Hepatocyte (in vitro differentiated cells): ENCODE data around the gene BIRC2.

ENCODE experiments used
- EZH2 ChIP-seq: fragments of 200-600 bp; sonication (generic); IDR thresholded peaks from 2 replicates; pipeline ENCODE4 v1.6.1; 2016; ENCODE audit warnings: antibody characterized with exemption, mild to moderate bottlenecking, borderline replicate concordance
- EZH2phosphoT487 ChIP-seq: fragments of 200-600 bp; sonication (generic); IDR thresholded peaks from one replicate; pipeline ENCODE4 v1.6.1; 2018; ENCODE audit warnings: antibody characterized with exemption, mild to moderate bottlenecking, low read depth, moderate library complexity; ENCODE audit not compliant: unreplicated experiment, severe bottlenecking
- TF ChIP-seq, protein P1 (sequence below): fragments of 200-600 bp; sonication (generic); IDR thresholded peaks from 2 replicates; pipeline ENCODE4 v1.5.1; 2016; ENCODE audit warnings: antibody characterized with exemption, mild to moderate bottlenecking; ENCODE audit not compliant: poor library complexity

DNA sequence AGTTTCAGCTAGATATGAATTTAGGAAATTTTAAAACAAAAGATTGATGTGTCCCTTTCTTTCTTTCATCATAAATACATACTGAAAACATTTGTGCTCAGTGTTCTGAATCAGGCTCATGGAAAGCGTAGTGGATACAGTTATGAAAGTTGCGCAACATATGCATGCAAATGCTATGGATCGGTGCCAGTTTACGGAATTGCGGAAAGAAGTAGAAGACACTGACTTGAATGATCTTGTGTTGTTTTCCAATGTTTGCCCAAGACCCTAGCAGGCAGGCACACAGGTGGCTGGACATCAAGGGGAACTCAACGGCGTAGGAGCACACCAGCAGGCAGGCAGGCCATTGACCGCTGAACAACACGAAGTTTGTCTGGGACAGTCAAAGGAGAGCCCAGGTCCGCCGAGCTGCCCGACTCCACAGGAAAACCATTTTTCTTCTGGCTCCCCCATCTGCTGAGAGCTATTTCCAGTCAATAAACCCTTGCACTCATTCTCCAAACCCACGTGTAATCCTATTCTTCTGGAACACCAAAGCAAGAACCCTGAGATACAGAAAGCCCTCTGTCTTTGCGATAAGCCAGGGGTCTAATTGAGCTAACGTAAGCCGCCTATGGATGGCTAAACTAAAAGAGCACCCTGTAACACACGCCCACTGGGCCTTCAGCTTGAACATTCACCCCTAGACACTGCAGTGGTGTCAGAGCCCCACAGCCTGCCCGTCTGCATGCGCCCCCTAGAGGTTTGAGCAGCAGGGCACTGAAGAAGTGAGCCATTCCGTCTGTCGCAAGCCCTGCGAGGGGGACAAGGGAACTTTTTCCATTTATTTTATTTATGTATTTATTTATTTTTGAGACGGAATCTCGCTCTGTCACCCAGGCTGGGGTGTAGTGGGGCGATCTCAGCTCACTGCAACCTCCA, 37.1 kb upstream of the BIRC2 start:
- TF ChIP-seq, protein P1, sequence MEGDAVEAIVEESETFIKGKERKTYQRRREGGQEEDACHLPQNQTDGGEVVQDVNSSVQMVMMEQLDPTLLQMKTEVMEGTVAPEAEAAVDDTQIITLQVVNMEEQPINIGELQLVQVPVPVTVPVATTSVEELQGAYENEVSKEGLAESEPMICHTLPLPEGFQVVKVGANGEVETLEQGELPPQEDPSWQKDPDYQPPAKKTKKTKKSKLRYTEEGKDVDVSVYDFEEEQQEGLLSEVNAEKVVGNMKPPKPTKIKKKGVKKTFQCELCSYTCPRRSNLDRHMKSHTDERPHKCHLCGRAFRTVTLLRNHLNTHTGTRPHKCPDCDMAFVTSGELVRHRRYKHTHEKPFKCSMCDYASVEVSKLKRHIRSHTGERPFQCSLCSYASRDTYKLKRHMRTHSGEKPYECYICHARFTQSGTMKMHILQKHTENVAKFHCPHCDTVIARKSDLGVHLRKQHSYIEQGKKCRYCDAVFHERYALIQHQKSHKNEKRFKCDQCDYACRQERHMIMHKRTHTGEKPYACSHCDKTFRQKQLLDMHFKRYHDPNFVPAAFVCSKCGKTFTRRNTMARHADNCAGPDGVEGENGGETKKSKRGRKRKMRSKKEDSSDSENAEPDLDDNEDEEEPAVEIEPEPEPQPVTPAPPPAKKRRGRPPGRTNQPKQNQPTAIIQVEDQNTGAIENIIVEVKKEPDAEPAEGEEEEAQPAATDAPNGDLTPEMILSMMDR, result no peak
- TF ChIP-seq EZH2phosphoT487 (no peak), EZH2 (no peak)
